ENCODE results near the gene POT1. TPM values are rescaled to one million over a fixed set of nuclear protein-coding genes. Genes with fewer than 3 reads are reported as not detected.

The POT1 gene
- total RNA-seq, 1 donor from 2014 or later = 14.3 TPM

GRCh38 chr7:124954790-124955189 lies 25.2 kb upstream of the POT1 start:
- no peak for DNase-seq
- Histone ChIP-seq H3K27me3 (ENCODE audit: low read depth) (no peaks in the 10 kb centered on the region), H3K4me3 (no peak overlapping the region), H3K9me3 (replicated peaks) (peaks cover 4% of the 10 kb centered on the region), H3K4me1 (no peaks in the 10 kb centered on the region), H3K27ac (replicated peaks) (no peak overlapping the region), H3K36me3 (no peaks in the 10 kb centered on the region)
- TF ChIP-seq, protein P1, sequence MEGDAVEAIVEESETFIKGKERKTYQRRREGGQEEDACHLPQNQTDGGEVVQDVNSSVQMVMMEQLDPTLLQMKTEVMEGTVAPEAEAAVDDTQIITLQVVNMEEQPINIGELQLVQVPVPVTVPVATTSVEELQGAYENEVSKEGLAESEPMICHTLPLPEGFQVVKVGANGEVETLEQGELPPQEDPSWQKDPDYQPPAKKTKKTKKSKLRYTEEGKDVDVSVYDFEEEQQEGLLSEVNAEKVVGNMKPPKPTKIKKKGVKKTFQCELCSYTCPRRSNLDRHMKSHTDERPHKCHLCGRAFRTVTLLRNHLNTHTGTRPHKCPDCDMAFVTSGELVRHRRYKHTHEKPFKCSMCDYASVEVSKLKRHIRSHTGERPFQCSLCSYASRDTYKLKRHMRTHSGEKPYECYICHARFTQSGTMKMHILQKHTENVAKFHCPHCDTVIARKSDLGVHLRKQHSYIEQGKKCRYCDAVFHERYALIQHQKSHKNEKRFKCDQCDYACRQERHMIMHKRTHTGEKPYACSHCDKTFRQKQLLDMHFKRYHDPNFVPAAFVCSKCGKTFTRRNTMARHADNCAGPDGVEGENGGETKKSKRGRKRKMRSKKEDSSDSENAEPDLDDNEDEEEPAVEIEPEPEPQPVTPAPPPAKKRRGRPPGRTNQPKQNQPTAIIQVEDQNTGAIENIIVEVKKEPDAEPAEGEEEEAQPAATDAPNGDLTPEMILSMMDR (IDR thresholded peaks at IDR 0.05; ENCODE audit: borderline replicate concordance) = no peak
- intact Hi-C loops (cut with micrococcal nuclease) = no loop called here

DNA sequence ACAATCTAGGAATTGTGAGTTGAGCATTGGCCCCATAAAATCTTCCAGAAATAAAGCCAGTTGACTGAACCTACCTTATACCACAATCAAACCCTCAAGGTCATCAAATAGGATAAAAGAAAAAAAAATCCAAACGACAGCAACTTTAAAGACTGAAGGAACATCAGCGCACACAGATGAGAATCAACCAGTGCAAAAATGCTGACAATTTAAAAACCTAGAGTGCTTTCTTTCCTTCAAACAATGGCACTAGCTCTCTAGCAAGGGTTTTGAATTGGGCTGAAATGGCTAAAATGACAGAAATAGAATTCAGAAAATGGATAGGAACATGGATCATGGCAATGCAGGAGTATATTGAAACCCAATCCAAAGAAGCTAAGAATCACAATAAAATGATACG lies 16.1 kb upstream of the POT1 start:
- H3K9me3 ChIP-seq (replicated peaks) = no peaks in the 10 kb centered on the region
- no peak for DNase-seq
- no peaks in the 10 kb centered on the region for H3K27me3 ChIP-seq (ENCODE audit: low read depth)
- TF ChIP-seq, protein P1 (IDR thresholded peaks at IDR 0.05; ENCODE audit: borderline replicate concordance) = no peak
- H3K36me3 ChIP-seq = no peaks in the 10 kb centered on the region
- no peaks in the 10 kb centered on the region for H3K4me1 ChIP-seq
- H3K4me3 ChIP-seq = no peak overlapping the region
- intact Hi-C loops (cut with micrococcal nuclease) = no loop called here
- H3K27ac ChIP-seq (replicated peaks) = no peak overlapping the region

DNA sequence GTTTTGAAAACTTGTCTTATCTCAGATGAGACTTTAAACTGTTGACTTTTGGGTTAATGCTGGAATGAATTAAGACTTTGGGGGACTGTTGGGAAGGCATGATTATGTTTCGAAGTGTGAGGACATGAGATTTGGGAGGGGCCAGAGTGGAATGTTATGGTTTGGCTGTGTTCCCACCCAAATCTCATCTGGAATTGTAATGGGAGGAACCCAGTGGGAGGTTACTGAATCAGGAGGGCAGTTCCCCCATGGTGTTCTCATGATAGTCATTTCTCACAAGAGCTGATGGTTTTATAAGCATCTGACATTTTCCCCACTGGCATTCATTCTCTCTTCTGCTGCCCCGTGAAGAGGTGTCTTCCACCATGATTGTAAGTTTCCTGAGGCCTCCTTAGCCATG lies 13.8 kb upstream of the POT1 start:
- Histone ChIP-seq H3K4me1 (no peaks in the 10 kb centered on the region), H3K36me3 (no peaks in the 10 kb centered on the region), H3K27me3 (ENCODE audit: low read depth) (no peaks in the 10 kb centered on the region), H3K27ac (replicated peaks) (no peak overlapping the region), H3K4me3 (no peak overlapping the region), H3K9me3 (replicated peaks) (no peaks in the 10 kb centered on the region)
- DNase-seq = no peak
- TF ChIP-seq, protein P1 (IDR thresholded peaks at IDR 0.05; ENCODE audit: borderline replicate concordance) = no peak
- intact Hi-C loops (cut with micrococcal nuclease) = no loop called here

DNA sequence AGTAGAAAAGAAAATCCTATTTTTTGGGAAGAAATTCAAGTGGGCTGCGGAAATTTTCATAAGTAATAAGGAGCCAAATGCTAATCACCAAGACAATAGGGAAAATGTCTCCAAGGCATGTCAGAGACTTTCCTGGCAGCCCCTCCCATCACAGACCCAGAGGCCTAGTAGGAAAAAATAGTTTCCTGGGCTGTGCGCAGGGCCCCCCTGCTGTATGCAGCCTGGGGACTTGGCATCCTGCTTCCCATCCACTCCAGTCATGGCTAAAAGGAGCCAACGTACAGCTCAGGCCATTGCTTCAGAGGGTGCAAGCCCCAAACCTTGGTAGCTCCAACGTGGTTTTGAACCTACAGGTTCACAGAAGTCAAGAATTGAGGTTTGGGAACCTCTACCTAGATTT lies 12.8 kb upstream of the POT1 start:
- intact Hi-C loops (cut with micrococcal nuclease) = no loop called here
- no peak overlapping the region for H3K4me3 ChIP-seq
- H3K27ac ChIP-seq (replicated peaks) = peak overlapping the region; percentile 15
- H3K36me3 ChIP-seq = no peaks in the 10 kb centered on the region
- no peak for DNase-seq
- H3K9me3 ChIP-seq (replicated peaks) = no peaks in the 10 kb centered on the region
- no peaks in the 10 kb centered on the region for H3K4me1 ChIP-seq
- TF ChIP-seq, protein P1 (IDR thresholded peaks at IDR 0.05; ENCODE audit: borderline replicate concordance) = no peak
- no peaks in the 10 kb centered on the region for H3K27me3 ChIP-seq (ENCODE audit: low read depth)

- no peaks in the 10 kb centered on the region for H3K36me3 ChIP-seq
- intact Hi-C loops (cut with micrococcal nuclease) = no loop called here
- no peaks in the 10 kb centered on the region for H3K4me1 ChIP-seq
- H3K4me3 ChIP-seq = no peak overlapping the region
- peak overlapping the region; percentile 31 for H3K27ac ChIP-seq (replicated peaks)
- TF ChIP-seq, protein P1 (IDR thresholded peaks at IDR 0.05; ENCODE audit: borderline replicate concordance) = no peak
- H3K9me3 ChIP-seq (replicated peaks) = no peaks in the 10 kb centered on the region
- no peak for DNase-seq
- no peaks in the 10 kb centered on the region for H3K27me3 ChIP-seq (ENCODE audit: low read depth)
Observed at GRCh38 chr7:124940306-124940705, 10.7 kb upstream of the POT1 start.

- H3K9me3 ChIP-seq (replicated peaks) = no peaks in the 10 kb centered on the region
- intact Hi-C loops (cut with micrococcal nuclease) = no loop called here
Observed at GRCh38 chr7:124938128-124938527, 8.5 kb upstream of the POT1 start.

More at GRCh38 chr7:124938128-124938527, 8.5 kb upstream of the POT1 start:
- no peak overlapping the region for H3K27ac ChIP-seq (replicated peaks)
- H3K36me3 ChIP-seq = no peaks in the 10 kb centered on the region
- TF ChIP-seq, protein P1 (IDR thresholded peaks at IDR 0.05; ENCODE audit: borderline replicate concordance) = no peak
- no peak overlapping the region for H3K4me3 ChIP-seq
- H3K27me3 ChIP-seq (ENCODE audit: low read depth) = no peaks in the 10 kb centered on the region
- no peaks in the 10 kb centered on the region for H3K4me1 ChIP-seq
- DNase-seq = no peak

All from left ventricle myocardium inferior (tissue), 1 donor.